ENCODE data around the gene CDIPT.

- TF ChIP-seq MAX (IDR thresholded peaks at IDR 0.05) (no peak), EGR1 (IDR thresholded peaks at IDR 0.05) (no peak), FOXM1 (IDR thresholded peaks at IDR 0.05; ENCODE audit: borderline replicate concordance, low read depth) (no peak), REST (IDR thresholded peaks at IDR 0.05; ENCODE audit: low read depth) (no peak), TAF1 (IDR thresholded peaks at IDR 0.05; ENCODE audit: low read depth) (no peak), CEBPB (IDR thresholded peaks at IDR 0.05) (no peak), EP300 (IDR thresholded peaks at IDR 0.05; ENCODE audit: borderline replicate concordance) (no peak), RAD21 (IDR thresholded peaks at IDR 0.05; ENCODE audit: low read depth) (no peak), ZBTB7A (IDR thresholded peaks at IDR 0.05; ENCODE audit: low read depth) (no peak)
Observed at GRCh38 chr16:29858149-29858849, 4.7 kb downstream of the CDIPT start.

Data from Ishikawa (cell line).